GM21576 (cell line): ENCODE results near the gene GGA2.
A peak's percentile ranks its signal among the peaks of the same experiment; 100 is the strongest.
"Not testable (repeated sequence)": the region's sequence is repeated elsewhere in the genome, so short reads cannot be mapped to it uniquely, and the experiment has no call there.

ENCODE experiments used
- ATAC-seq: cut with Tn5 transposase; IDR thresholded peaks from one replicate; pipeline ENCODE4 v1.9.1; 2021; ENCODE audit warnings: mild to moderate bottlenecking, moderate library complexity; ENCODE audit not compliant: unreplicated experiment

The GGA2 gene

DNA sequence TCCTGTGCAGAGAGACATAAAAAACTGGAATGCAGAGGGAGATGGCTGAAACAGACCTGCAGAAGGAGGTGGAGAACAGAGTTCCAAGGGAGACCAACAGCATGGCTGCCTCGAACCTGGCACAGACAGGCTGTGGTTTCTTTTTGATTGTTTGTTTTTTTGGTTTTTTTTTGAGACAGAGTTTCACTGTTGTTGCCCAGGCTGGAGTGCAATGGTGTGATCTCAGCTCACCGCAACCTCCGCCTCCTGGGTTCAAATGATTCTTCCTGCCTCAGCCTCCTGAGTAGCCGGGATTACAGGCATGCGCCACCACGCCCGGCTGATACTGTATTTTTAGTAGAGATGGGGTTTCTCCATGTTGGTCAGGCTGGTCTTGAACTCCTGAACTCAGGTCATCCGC, 26.8 kb downstream of the GGA2 start:
- ATAC-seq, result not testable (repeated sequence)

DNA sequence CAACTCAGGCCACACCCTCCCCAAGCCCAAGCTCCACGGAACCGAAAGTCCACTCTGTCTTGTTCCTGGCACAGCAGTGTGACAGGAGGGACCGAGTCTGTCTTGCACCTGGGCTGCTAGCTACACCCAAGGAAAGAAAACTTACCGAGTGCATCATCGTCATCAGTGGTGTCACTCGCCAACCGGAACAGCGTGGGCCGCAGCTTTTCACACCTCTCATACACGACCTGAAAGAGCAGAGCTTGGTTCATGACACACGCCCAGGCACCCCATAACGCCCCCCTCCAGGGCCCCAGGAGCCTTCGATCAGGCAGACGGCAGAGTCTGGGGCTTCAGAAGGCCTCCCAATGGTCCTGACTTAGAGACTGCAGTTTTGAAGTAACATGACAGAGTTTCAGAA, 27.5 kb downstream of the GGA2 start:
- no peak for ATAC-seq

DNA sequence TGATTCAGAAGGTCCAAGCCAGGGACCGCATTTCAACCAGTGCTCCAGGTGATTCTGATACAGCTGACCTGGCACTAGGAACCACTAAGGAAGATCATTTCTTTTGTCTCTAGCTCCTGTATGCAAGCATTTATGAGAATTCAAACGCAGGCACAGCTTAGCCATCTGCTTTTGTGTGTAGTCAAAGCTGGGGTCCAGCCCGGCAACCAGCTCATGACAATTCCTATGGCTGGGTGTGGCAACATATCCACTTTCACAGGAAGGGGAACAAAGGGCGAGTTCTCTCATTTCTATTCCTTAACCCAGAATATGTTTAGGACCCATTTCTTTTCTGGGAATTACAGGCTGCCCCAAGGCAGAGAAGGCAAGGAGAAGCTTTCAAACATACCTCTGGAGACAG, 30.0 kb downstream of the GGA2 start:
- no peak for ATAC-seq

DNA sequence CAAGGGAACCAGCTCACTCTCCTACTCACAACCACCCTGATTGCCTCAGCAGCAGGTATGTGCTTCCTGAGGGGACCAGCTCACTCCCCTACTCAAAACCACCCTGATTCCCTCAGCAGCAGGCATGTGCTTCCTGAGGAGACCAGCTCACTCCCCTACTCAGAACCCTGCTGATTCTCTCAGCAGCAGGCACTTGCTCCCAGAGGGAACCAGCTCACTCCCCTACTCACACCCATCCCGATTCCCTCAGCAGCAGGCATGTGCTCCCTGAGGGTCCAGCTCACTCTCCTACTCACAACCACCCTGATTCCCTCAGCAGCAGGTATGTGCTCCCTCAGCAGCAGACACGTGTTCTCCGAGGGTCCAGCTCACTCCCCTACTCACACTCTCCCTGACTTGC, 31.2 kb downstream of the GGA2 start:
- ATAC-seq, result no peak

DNA sequence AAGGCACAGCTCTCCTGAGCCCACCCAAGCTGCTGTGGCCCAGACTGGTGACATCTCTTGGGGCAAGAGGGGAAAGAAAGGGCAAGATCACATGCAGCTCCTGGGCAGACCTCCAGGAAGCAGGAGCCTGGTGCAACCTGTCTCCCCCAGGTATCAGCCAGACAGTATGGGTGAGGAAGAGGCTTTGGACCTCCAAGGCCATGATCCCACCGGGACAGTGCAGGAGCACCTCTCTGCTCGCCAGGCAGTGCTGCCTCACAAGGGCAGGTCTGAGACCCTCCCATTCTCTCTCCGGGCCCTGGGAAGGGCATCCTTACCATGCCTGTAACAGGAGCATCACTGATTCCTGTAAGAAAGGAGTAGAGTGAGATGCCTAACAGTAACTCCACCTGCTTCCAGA, 31.7 kb downstream of the GGA2 start:
- ATAC-seq, result no peak

DNA sequence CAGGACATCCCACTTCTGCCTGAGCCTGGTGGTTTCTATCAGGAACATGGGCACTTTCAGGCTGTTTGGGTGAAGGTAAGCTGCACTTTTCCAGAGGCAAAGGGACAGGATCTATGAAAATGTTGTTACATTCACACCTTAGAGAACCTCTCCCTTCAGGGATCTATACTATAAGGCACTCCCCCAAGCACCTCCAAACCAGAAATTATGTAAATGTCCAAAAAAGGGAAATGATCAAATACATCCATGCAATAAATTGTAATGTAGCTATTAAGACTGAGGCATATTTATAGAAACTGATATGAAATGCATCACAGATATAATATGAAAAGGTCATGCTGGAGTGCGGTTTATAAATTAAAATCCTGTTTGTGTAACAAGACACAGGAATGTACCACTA, 34.0 kb downstream of the GGA2 start:
- no peak for ATAC-seq

DNA sequence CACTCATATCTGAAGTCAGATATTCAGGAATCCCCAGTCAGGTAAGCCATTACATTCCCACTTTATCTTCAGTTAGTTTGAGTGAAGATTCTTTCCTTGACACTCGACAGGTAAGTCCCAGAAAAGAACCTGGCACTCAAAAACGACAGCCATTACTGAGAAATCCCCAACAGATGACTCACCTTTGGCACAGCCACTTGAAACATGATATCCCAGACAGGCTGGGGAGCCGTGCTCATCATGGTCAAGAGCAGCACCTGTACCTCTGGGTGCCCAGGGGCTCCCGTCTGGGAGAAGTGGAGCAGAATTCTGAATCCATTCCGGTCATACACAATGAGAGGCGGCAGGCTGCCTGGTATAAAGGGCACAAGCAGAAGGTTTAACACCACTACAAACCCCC, 40.5 kb downstream of the GGA2 start:
- ATAC-seq, result no peak

DNA sequence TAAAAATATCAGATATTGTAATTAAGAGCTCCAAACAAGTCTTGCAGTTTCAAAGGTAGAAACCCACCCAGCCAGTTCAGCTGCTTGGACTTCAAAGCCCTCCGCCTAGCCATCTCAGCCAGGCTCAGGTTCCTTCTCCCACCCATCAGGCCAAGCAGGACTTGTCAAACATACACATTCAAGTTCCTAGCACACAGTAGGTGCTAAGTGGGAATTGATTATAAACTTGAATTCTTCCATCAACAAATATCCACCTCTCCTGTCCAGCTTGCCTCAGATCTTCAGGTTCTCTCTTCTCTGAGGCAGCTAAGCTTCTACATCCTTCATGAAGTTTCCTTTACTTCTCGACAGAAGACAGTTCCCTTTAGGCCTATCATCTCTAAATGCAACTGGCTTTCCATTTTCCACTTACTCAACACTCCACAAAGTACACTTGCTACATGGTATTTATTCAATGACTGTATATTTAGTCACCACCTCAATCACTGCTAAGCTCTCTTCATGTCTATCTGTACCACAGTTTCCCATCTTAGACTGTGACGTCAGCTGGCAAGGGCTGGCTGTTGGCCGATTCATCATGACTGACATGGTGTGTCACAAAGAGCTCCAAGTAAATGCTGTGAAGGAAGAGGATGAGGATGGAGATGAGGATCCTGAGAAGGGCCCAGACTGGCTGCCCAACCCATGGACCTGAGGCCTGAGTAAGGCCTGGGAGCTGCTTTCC, 44.0 kb downstream of the GGA2 start:
- no peak for ATAC-seq

DNA sequence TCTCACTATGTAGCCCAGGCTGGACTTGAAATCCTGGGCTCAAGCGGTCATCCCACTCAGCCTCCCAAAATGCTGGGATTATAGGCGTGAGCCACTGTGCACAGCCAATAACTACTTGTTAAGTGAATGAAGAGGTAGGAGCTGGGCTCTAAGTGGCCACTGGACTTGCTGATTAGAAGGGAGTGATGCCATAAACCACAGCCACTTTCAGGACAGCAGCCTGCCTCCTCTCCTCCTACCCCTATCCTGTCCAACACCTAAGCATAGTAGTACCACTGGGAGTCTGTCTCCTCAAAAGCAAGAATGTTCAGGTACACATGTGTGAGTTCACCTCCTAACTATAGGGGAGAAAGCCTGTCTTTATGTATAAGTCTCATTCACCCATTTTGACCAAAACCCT, 45.1 kb downstream of the GGA2 start:
- ATAC-seq, result no peak

DNA sequence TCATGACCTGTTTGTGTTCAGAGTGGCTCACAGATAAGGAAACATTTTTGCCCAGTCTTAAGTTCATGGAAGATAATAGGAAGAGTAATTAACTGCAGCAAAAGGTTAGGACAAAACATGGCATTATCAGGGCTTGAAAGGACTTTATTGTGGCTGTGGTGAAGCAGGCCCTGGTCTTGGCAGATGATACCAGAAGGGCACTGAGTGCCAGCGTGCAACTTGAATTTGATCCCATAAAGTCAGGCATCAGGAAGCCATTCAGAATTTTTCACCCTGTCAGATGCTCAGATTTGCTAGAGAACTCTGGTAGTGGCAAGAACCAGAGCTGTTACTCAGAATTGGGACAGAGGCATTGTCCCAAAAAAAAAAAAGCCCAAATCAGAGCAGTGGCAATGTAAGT, 46.1 kb downstream of the GGA2 start:
- ATAC-seq, result no peak

DNA sequence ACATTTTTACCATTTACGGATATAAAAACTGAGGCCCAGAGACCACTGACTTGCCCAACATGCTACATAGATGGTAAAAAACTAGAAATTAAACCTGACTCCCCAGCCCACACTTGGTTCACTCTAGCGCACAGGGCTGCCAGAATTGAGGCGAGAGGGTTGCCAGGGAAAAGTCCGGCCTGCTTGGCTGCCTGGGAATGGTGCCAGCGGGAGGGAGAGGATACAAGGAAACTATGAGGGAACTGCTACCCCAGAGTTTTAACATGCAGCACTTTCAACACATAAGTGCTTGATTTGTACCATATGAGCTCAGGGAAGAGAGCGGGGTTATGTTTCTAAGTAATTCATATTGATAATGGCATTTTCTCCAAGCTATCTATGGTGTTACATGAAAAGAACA, 47.3 kb downstream of the GGA2 start:
- ATAC-seq, result not testable (repeated sequence)

DNA sequence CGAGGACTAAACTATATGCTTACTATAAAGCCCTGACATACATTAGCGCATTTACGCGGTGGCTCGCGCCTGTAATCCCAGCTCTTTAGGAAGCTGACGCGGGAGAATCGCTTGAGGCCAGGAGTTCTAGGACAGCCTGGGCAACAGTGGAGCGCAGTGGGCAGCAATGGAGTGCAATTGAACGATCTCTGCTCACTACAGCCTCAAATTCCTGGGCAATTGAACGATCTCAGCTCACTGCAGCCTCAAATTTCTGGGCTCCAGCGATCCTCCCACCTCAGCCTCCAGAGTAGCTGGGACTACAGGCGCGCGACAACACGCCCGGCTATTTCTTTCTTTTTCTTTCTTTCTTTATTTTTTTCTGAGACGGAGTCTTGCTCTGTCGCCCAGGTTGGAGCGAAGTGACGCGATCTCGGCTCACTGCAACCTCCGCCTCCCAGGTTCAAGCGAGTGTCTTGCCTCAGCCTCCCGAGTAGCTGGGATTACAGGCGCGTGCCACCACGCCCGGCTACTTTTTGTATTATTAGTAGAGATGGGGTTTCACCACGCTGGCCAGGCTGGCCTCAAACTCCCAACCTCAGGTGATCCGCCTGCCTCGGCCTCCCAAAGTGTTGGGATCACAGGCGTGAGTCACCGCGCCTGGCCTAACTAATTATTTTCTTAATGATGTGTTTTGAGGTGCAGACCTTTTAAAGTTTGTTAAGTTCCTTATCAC, 56.8 kb downstream of the GGA2 start:
- ATAC-seq, result no peak

DNA sequence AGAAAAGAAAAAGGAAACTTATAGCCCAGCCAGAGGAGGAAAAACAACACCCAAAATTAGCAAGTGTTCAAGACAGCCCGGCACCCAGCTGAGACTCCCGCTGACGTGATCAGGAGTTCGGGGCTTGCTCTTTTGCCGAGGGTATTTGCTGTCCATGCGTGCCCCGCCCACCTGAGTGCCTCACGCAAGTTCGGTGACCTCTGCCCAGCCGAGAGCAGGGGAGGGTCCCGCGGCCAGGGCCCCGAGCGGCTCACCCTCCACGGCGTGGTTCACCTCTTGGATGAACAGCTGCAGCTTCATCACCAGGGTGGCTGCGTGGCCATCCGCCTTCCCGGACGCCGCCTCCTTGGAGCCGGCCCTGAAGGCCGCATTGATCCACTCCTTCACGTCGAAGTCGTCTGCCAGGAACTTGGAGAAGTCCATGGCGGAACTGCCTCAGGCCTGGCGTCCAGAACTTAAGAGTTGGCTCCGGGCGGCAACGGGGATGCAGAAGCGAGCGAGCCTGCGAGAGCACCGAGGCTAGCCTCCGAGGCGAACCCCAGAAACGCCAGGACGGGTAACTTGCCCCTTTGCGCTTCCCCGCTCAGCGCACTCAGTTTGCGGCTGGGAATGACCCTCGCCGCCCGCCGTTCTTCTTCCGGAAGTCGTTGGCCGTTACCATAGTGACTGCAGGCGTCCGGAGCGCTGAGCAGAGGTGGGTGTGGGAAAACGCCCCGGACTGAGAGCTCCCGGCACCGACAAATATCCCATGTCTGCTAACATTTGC, 57.5 kb downstream of the GGA2 start, which contains the start of gene COG7:
COG7 (minus strand) TSS at position 618 of the 766 bp plus-strand sequence; CDS start at position 423, 195 bp downstream.
- peak; percentile 70 for ATAC-seq

DNA sequence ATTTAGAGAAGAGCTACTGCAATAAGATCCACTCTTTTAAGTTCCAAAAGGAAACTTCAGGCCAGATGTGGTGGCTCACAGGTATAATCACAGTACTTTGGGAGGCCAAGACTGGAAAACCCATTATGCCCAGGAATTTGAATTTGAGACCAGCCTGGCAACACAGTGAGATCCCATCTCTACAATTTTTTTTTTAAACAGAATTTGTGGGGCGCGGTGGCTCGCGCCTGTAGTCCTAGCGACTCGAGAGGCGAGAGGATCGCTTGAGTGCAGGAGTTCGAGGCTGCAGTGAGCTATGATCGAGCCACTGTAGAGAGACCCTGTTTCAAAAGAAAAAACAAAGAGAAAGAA, 58.1 kb downstream of the GGA2 start:
- ATAC-seq, result no peak

DNA sequence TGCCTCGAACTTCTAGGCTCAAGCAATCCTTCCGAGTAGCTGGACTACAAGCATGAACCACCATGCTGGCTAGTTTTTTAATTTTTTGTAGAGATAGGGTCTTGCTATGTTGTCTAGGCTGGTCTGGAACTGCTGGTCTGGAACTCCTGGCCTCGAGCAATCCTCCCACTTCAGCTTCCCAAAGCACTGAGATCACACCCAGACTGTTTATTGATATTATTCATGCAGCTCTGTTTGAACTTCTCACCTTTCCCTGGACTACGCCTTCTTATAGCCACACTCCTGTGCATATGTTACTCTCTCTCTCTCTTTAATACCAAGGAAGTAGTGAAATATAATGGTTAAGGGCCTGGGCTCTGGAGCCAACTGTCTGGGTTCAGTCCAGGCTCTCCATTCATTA, 61.9 kb downstream of the GGA2 start:
- ATAC-seq, result no peak

DNA sequence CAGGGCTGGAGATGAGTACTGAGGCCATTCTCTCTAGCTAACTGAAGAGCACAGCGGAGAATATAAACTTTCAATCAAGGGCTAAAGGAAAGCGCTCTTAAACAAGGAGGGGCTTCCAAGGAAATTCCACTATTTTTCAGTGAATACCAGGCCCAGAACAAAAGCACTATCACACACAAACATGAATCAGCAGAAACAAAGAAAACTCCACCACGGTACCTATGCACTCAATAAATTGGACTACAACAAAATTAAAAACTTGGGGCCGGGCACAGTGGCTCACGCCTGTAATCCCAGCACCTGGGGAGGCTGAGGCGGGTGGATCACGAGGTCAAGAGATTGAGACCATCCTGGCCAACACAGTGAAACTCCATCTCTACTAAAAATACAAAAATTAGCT, 72.8 kb downstream of the GGA2 start:
- not testable (repeated sequence) for ATAC-seq

DNA sequence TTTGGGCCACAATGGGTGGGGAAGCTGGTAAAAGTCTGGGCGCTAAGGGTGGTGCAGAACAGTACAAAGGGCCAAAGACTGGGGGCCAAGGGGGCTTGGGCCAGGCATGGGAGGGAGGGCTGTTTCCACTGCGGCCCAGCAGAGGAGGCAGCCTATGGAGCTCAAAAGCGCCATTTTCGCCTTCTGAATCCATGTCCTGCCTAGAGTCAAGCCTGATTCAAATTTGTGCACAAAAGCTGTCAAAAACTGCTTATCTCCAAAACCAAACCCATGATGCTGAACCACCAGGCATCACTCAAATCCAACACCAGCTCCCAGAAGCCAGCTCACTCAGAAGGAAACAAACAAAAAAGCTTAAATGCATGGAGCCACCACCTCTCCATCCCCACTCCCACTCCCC, 73.3 kb downstream of the GGA2 start:
- ATAC-seq, result no peak

DNA sequence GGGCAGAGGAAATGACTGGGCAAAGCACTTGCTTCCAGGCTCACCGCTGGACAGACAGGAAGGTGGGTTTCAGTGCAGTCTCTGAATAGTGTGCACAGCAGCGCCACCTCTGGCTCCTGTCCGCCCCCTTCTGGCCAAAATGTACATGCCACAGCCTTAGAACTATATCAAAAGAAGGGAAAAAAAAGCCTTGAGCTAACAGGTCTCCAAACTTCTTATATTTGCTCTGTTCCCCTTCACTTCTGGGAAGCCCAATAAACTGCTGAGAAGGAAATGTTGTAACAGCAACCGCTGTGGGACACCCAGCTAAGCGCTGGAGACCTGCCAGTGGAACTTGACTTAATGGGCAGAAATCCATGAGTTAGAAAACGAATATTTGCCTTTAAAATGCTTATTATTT, 74.8 kb downstream of the GGA2 start:
- ATAC-seq, result no peak

DNA sequence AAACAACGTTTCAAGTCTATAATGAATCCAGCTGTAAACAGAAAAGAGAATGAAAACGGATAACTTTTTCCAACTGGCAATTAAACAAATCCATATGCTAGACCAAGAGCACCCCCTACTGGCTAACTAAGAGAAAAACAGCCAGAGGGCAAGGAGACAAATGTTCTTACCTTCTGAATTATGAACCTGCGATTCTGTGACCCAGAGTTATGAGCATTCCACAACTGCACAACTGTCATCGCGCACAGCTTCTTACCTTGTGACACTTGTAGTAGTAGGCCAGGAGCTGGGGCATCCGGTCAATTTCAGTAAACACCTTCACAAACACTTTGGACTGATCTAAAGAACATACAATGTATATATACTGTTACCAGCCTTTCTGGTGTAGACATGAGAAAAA, 75.9 kb downstream of the GGA2 start:
- no peak for ATAC-seq

DNA sequence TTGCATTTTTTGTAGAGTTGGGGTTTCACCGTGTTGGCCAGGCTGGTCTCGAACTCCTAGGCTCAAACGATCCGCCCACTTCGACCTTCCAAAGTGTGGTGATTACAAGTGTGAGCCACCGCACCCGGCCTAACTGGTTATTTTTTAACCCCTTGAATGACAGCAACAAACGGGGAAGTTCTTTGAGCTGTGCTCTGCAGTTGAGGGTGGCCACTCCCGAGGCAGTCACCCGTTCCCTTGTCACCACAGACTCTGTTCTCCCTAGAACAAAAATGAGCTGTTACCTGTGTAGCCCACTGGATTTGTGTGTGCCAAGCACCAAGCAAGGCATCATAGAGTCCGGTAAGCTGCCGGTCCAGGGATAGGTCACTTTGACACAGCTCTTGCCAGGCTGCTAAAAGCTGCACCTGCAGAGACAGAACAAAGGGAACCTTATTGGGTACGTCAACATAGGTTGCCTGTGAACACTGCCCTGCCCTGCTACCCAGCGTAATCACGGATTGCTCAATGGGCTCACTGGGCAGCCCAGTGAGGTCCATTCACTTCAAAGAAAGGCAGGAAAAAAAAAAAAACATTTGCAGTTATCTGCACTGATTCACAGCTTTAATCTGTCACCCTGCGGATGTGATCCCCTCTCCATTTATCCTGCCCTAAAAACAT, 76.9 kb downstream of the GGA2 start:
- no peak for ATAC-seq
